H1 (cell line): ENCODE measurements around the gene NUDT19. TPM values are rescaled to one million over a fixed set of nuclear protein-coding genes. Genes with fewer than 3 reads are reported as not detected.

Source experiments
- CTCF ChIA-PET: fragments of 300-600 bp; sonication (Branson Sonifier 250); formaldehyde crosslinking; loops from one replicate; lab custom pipeline; 2021; ENCODE audit not compliant: partially characterized antibody; lab: Charles Lee
- POLR2A ChIA-PET: fragments of 300-600 bp; sonication (Branson Sonifier 250); formaldehyde crosslinking; loops from one replicate; lab custom pipeline; 2021; ENCODE audit warnings: inconsistent platforms; ENCODE audit not compliant: partially characterized antibody; lab: Charles Lee
- DNase-seq, 2 experiments: peaks; one replicate each; pipeline versions ENCODE4 v3.0.0 to v3.0.0-alpha.2; 2010 to 2022; ENCODE audit warnings: low spot score in 2 of 2, low read depth in 1 of 2, mixed read lengths in 1 of 2
- FAIRE-seq: peaks from 2 replicates; lab custom pipeline; 2011; peaks lifted over from hg19 to GRCh38; lab: Jason Lieb, UNC
- H2AFZ ChIP-seq: 2 replicates; pipeline ENCODE4 v1.8.1; 2012; ENCODE audit warnings: low read length, inconsistent platforms
- H2AK5ac ChIP-seq: 2 replicates; pipeline ENCODE4 v1.6.1; 2013; ENCODE audit warnings: low read depth, low read length
- H2BK120ac ChIP-seq: replicated peaks from 2 replicates; pipeline ENCODE3; 2013; ENCODE audit warnings: low read depth, low read length, inconsistent platforms
- H2BK12ac ChIP-seq: 2 replicates; pipeline ENCODE4 v1.6.1; 2013; ENCODE audit warnings: low read depth, low read length
- H2BK15ac ChIP-seq: 2 replicates; pipeline ENCODE4 v1.6.1; 2013; ENCODE audit warnings: low read length
- H2BK20ac ChIP-seq: 2 replicates; pipeline ENCODE4 v1.6.1; 2013; ENCODE audit warnings: low read length
- H2BK5ac ChIP-seq: 2 replicates; pipeline ENCODE4 v1.6.1; 2013; ENCODE audit warnings: low read depth, low read length
- H3K14ac ChIP-seq: 2 replicates; pipeline ENCODE4 v1.6.1; 2013; ENCODE audit warnings: inconsistent platforms; ENCODE audit not compliant: insufficient read length
- H3K18ac ChIP-seq: 2 replicates; pipeline ENCODE4 v1.6.1; 2013; ENCODE audit warnings: low read length; ENCODE audit errors: extremely low read depth
- H3K23ac ChIP-seq: 2 replicates; pipeline ENCODE4 v1.6.1; 2013; ENCODE audit warnings: inconsistent platforms; ENCODE audit not compliant: insufficient read length
- H3K23me2 ChIP-seq: 2 replicates; pipeline ENCODE4 v1.6.1; 2013; ENCODE audit warnings: low read depth, low read length
- H3K27ac ChIP-seq: 2 replicates; pipeline ENCODE4 v1.6.1; 2011; ENCODE audit warnings: low read depth, low read length, inconsistent platforms
- H3K27me3 ChIP-seq, 4 experiments: replicated peaks in 1 of 4; 1 replicate in 1 of 4; 2 replicates in 3 of 4; pipeline versions ENCODE4 v1.6.1 to v1.8.1; 2011 to 2013; ENCODE audit warnings: low read length in 3 of 4, mild to moderate bottlenecking in 3 of 4, inconsistent platforms in 2 of 4, mixed read lengths in 2 of 4, moderate library complexity in 1 of 4; ENCODE audit not compliant: control insufficient read depth in 3 of 4, insufficient read depth in 3 of 4; ENCODE audit errors: extremely low read depth in 1 of 4
- H3K36me3 ChIP-seq, 4 experiments: 2 replicates each; pipeline versions ENCODE4 v1.6.1 to v1.8.1; 2011 to 2013; ENCODE audit warnings: mild to moderate bottlenecking in 4 of 4, low read length in 3 of 4, moderate library complexity in 2 of 4, control low read depth in 1 of 4, inconsistent platforms in 1 of 4; ENCODE audit not compliant: insufficient read depth in 4 of 4, control insufficient read depth in 2 of 4
- H3K4ac ChIP-seq: replicated peaks from 2 replicates; pipeline ENCODE3; 2013; ENCODE audit warnings: low read length, low read depth, mixed read lengths, inconsistent platforms; ENCODE audit not compliant: insufficient read length
- H3K4me1 ChIP-seq, 4 experiments: replicated peaks in 1 of 4; 1 replicate in 1 of 4; 2 replicates in 3 of 4; pipeline versions ENCODE4 v1.6.1 to v1.8.1; 2011 to 2013; ENCODE audit warnings: low read length in 3 of 4, inconsistent platforms in 2 of 4, mixed read lengths in 1 of 4; ENCODE audit not compliant: insufficient read depth in 4 of 4, control insufficient read depth in 3 of 4
- H3K4me2 ChIP-seq, 2 experiments: 2 replicates each; pipeline versions ENCODE4 v1.6.1 to v1.8.1; 2011 to 2013; ENCODE audit warnings: low read depth in 2 of 2, low read length in 2 of 2, control low read depth in 1 of 2, inconsistent platforms in 1 of 2, mild to moderate bottlenecking in 1 of 2; ENCODE audit not compliant: insufficient read depth in 1 of 2
- H3K4me3 ChIP-seq, 4 experiments: fragments of 200-600, 300-600 bp in 1 of 4; sonication (generic), shearing (Covaris generic), sonication (Bioruptor Twin) in 1 of 4; 2 replicates each; pipeline versions ENCODE4 v1.5.1 to v1.8.1; 2011 to 2016; ENCODE audit warnings: low read length in 4 of 4, low read depth in 3 of 4, control low read depth in 2 of 4, inconsistent platforms in 2 of 4, mild to moderate bottlenecking in 2 of 4, mixed read lengths in 1 of 4, moderate library complexity in 1 of 4; ENCODE audit not compliant: insufficient read depth in 2 of 4; ENCODE audit errors: extremely low read depth in 1 of 4
- H3K56ac ChIP-seq: replicated peaks from 2 replicates; pipeline ENCODE3; 2013; ENCODE audit warnings: low read depth, mild to moderate bottlenecking, mixed read lengths, low read length, inconsistent platforms; ENCODE audit not compliant: insufficient read length
- H3K79me1 ChIP-seq: 2 replicates; pipeline ENCODE4 v1.6.1; 2013; ENCODE audit warnings: low read depth, low read length, control low read depth
- H3K79me2 ChIP-seq, 2 experiments: 2 replicates each; pipeline versions ENCODE4 v1.6.1 to v1.8.1; 2012 to 2013; ENCODE audit warnings: low read length in 2 of 2, mild to moderate bottlenecking in 2 of 2, inconsistent platforms in 1 of 2; ENCODE audit not compliant: insufficient read depth in 2 of 2, control insufficient read depth in 1 of 2
- H3K9ac ChIP-seq, 4 experiments: replicated peaks in 1 of 4; 1 replicate in 1 of 4; 2 replicates in 3 of 4; pipeline versions ENCODE4 v1.6.1 to v1.8.1; 2011 to 2013; ENCODE audit warnings: low read depth in 3 of 4, low read length in 3 of 4, control low read depth in 2 of 4, mild to moderate bottlenecking in 2 of 4, moderate library complexity in 2 of 4, inconsistent platforms in 1 of 4; ENCODE audit errors: extremely low read depth in 1 of 4
- H3K9me3 ChIP-seq, 2 experiments: 2 replicates each; pipeline versions ENCODE4 v1.6.1 to v1.8.1; 2012 to 2013; ENCODE audit warnings: mild to moderate bottlenecking in 2 of 2, moderate library complexity in 2 of 2, control low read depth in 1 of 2, inconsistent platforms in 1 of 2, low read depth in 1 of 2, low read length in 1 of 2, mixed read lengths in 1 of 2; ENCODE audit not compliant: insufficient read depth in 2 of 2
- H4K20me1 ChIP-seq, 2 experiments: replicated peaks in 1 of 2; 2 replicates each; pipeline versions ENCODE3 to v1.8.1; 2011 to 2013; ENCODE audit warnings: inconsistent platforms in 2 of 2, low read length in 2 of 2, mild to moderate bottlenecking in 1 of 2; ENCODE audit not compliant: insufficient read depth in 2 of 2, control insufficient read depth in 1 of 2
- H4K5ac ChIP-seq: 2 replicates; pipeline ENCODE4 v1.6.1; 2013; ENCODE audit warnings: low read length, low read depth, mixed read lengths, inconsistent platforms; ENCODE audit not compliant: insufficient read length
- H4K8ac ChIP-seq: 2 replicates; pipeline ENCODE4 v1.8.0; 2013; ENCODE audit warnings: mild to moderate bottlenecking, moderate library complexity, low read length, inconsistent platforms; ENCODE audit not compliant: insufficient read depth; ENCODE audit errors: extremely low read depth
- H4K91ac ChIP-seq: replicated peaks from 2 replicates; pipeline ENCODE3; 2013; ENCODE audit warnings: low read length, mixed read lengths, inconsistent platforms; ENCODE audit not compliant: insufficient read length
- ASH2L ChIP-seq: fragments of 200-600, 300-600 bp; sonication (generic); IDR thresholded peaks from one replicate; pipeline ENCODE4 v1.7.1; 2017; ENCODE audit warnings: low read length
- ATF2 ChIP-seq: IDR thresholded peaks from 2 replicates; pipeline ENCODE4 v1.6.1; 2012; ENCODE audit warnings: low read length, inconsistent platforms
- CBX8 ChIP-seq: fragments of 300-800, 300-1000 bp; sonication (generic); IDR thresholded peaks from 2 replicates; pipeline ENCODE4 v1.7.1; 2016; ENCODE audit warnings: low read depth, low read length, borderline replicate concordance
- EGR1 ChIP-seq: IDR thresholded peaks from 2 replicates; pipeline ENCODE4 v1.6.1; 2011; ENCODE audit warnings: low read depth, low read length, borderline replicate concordance
- EZH2 ChIP-seq: fragments of 200-600 bp; sonication (generic); IDR thresholded peaks from 2 replicates; pipeline ENCODE4 v1.7.1; 2012; ENCODE audit warnings: low read depth, mild to moderate bottlenecking, moderate library complexity, low read length, inconsistent platforms; ENCODE audit not compliant: severe bottlenecking
- MAX ChIP-seq: IDR thresholded peaks from 2 replicates; pipeline ENCODE4 v1.6.1; 2012; ENCODE audit warnings: inconsistent platforms
- POLR2A ChIP-seq, 2 experiments: IDR thresholded peaks; 1 replicate in 1 of 2; 2 replicates in 1 of 2; pipeline ENCODE4 v1.6.1; 2011; ENCODE audit warnings: low read depth in 2 of 2, low read length in 2 of 2, mild to moderate bottlenecking in 2 of 2; ENCODE audit errors: control extremely low read depth in 1 of 2
- RNF2 ChIP-seq: fragments of 200-900, 300-1000 bp; sonication (generic); IDR thresholded peaks from 2 replicates; pipeline ENCODE4 v1.7.1; 2016; ENCODE audit warnings: borderline replicate concordance, low read depth, mild to moderate bottlenecking, antibody characterized with exemption, low read length; ENCODE audit not compliant: poor library complexity, severe bottlenecking; ENCODE audit errors: missing control alignments
- SIN3A ChIP-seq, 2 experiments: IDR thresholded peaks in 1 of 2; conservative IDR thresholded peaks in 1 of 2; 2 replicates each; pipeline ENCODE4 v1.6.1; 2011 to 2012; ENCODE audit warnings: low read length in 2 of 2, improper control_type of control experiment in 1 of 2, low read depth in 1 of 2, mild to moderate bottlenecking in 1 of 2
- SIX5 ChIP-seq: IDR thresholded peaks from 2 replicates; pipeline ENCODE4 v1.6.1; 2011; ENCODE audit warnings: mild to moderate bottlenecking, low read depth, low read length
- SP2 ChIP-seq: IDR thresholded peaks from 2 replicates; pipeline ENCODE4 v1.6.1; 2012; ENCODE audit warnings: mild to moderate bottlenecking, low read length, inconsistent platforms
- TAF7 ChIP-seq: optimal IDR thresholded peaks from 2 replicates; pipeline ENCODE3; 2011; ENCODE audit warnings: low read depth, mild to moderate bottlenecking, inconsistent platforms, low read length, moderate library complexity, borderline replicate concordance
- WGBS, 2 experiments: shearing (Covaris generic) in 1 of 2; methylation state at CpG; one replicate each; pipeline versions ENCODE4 v1.1.6 to v1.1.7; 2013 to 2015; ENCODE audit warnings: low lambda C conversion rate in 2 of 2, mixed read lengths in 2 of 2, inconsistent platforms in 1 of 2, low coverage in 1 of 2, missing lambda C conversion rate in 1 of 2; ENCODE audit not compliant: insufficient replicate concordance in 2 of 2, insufficient coverage in 1 of 2, insufficient read length in 1 of 2; ENCODE audit errors: extremely low coverage in 1 of 2, missing lambda C conversion rate in 1 of 2; 5-methylcytosine and 5-hydroxymethylcytosine counted together
- polyA plus RNA-seq, 7 experiments: library from polyadenylated mRNA; depleted of rRNA in 3 of 7; stranded (reverse) in 5 of 7; unstranded in 2 of 7; fragments of >200 nt in 5 of 7; fragments of 200-250 nt in 2 of 7; gene quantifications; 1 replicate in 5 of 7; 2 replicates in 1 of 7; 4 replicates in 1 of 7; pipeline versions ENCODE4 v1.2.1 to v1.2.3, GENCODE V29; 2011 to 2013; ENCODE audit warnings: missing spikeins in 2 of 7, mixed read lengths in 2 of 7
- total RNA-seq: library from RNA; stranded (reverse); fragmentation: NEBNext Ultra II Directional; extraction: Animal tissue kit (Norgen Biotek cat#: 25700); gene quantifications from 2 replicates; pipeline ENCODE4 v1.2.1, GENCODE V29; 2021

The NUDT19 gene
- total and polyA plus RNA-seq, 2 of the 8 experiments (the other 6 are each of a cell fraction or from before 2014, with no cell fraction given), result 2.0 to 3.3 TPM

GRCh38 chr19:32642771-32643170, 48.9 kb upstream of the NUDT19 start:
- Histone ChIP-seq H2BK15ac (no peak overlapping the region), H4K20me1 (peaks cover 0 to 4% of the 10 kb centered on the region in 2 experiments), H3K36me3 (peaks cover 9 to 61% (median 41%) of the 10 kb centered on the region in 4 experiments; a peak in 7 of 8 replicates), H2AFZ (no peak overlapping the region), H3K4me3 (no peak overlapping the region), H2BK20ac (no peak overlapping the region), H3K9me3 (no peaks in the 10 kb centered on the region; a peak in 1 of 4 replicates), H2BK120ac (no peak overlapping the region), H3K23ac (no peak overlapping the region), H3K14ac (no peak overlapping the region), H3K79me1 (no peaks in the 10 kb centered on the region), H3K79me2 (no peaks in the 10 kb centered on the region), H4K8ac (no peak overlapping the region), H3K4me2 (no peak overlapping the region), H4K91ac (no peak overlapping the region), H3K56ac (no peak overlapping the region), H3K4me1 (no peaks in the 10 kb centered on the region), H3K4ac (no peak overlapping the region), H2AK5ac (no peak overlapping the region), H3K9ac (no peak overlapping the region), H4K5ac (no peak overlapping the region), H3K23me2 (no peaks in the 10 kb centered on the region), H2BK12ac (no peak overlapping the region), H2BK5ac (no peak overlapping the region), H3K27ac (no peak overlapping the region), H3K18ac (no peak overlapping the region), H3K27me3 (no peaks in the 10 kb centered on the region)
- WGBS, 2 experiments, result 83% methylated on average over 12 of the region's 12 CpGs; no CpG with 5 or more reads in 1 of the 2 experiments
- no peak for DNase-seq
- POLR2A ChIA-PET, result no interaction called here
- no peak for FAIRE-seq
- CTCF ChIA-PET, result no interaction called here
- TF ChIP-seq ATF2 (no peak), SIN3A (conservative IDR thresholded peaks at IDR 0.05 in 1 of 2, IDR thresholded peaks at IDR 0.05 in 1 of 2; ENCODE audit: low read depth in 1 of 2, low read length in 2 of 2) (no peak), POLR2A (IDR thresholded peaks at IDR 0.05; ENCODE audit: control extremely low read depth in 1 of 2, low read depth in 2 of 2, low read length in 2 of 2) (no peak), ASH2L (no peak), EZH2 (no peak), SIX5 (no peak), EGR1 (no peak), TAF7 (no peak), MAX (no peak), CBX8 (no peak), RNF2 (no peak), SP2 (no peak)
